Activated T-cell treated with anti-CD3 and anti-CD28 coated beads for 4 hours (primary cell): ENCODE results near the gene POU2AF2.
"Not testable (repeated sequence)": the region's sequence is repeated elsewhere in the genome, so short reads cannot be mapped to it uniquely, and the experiment has no call there.

Source experiments
- DNase-seq: peaks from one replicate; pipeline ENCODE4 v3.0.0-alpha.2; 2020

Gene POU2AF2

GRCh38 chr11:111260811-111261210 is 15.3 kb downstream of the POU2AF2 start:
- no peak for DNase-seq

- no peak for DNase-seq
Measured at GRCh38 chr11:111264646-111265045, 19.1 kb downstream of the POU2AF2 start.

- DNase-seq = no peak
Measured at GRCh38 chr11:111265421-111265820, 19.9 kb downstream of the POU2AF2 start.

- DNase-seq = not testable (repeated sequence)
Measured at GRCh38 chr11:111268303-111268702, 22.8 kb downstream of the POU2AF2 start.

- DNase-seq = no peak
Measured at GRCh38 chr11:111269146-111269868, 23.8 kb downstream of the POU2AF2 start.

- no peak for DNase-seq
Measured at GRCh38 chr11:111272420-111272819, 26.9 kb downstream of the POU2AF2 start.

- no peak for DNase-seq
Measured at GRCh38 chr11:111282562-111283075, 37.1 kb downstream of the POU2AF2 start.

- no peak for DNase-seq
Measured at GRCh38 chr11:111283945-111284481, 38.5 kb downstream of the POU2AF2 start.

- no peak for DNase-seq
Measured at GRCh38 chr11:111285189-111286091, 39.9 kb downstream of the POU2AF2 start.

GRCh38 chr11:111291764-111292163 is 46.2 kb downstream of the POU2AF2 start:
- DNase-seq = no peak

GRCh38 chr11:111292408-111292807 is 46.9 kb downstream of the POU2AF2 start:
- not testable (repeated sequence) for DNase-seq

GRCh38 chr11:111296196-111296595 is 50.7 kb downstream of the POU2AF2 start:
- DNase-seq = no peak

- no peak for DNase-seq
Measured at GRCh38 chr11:111297696-111298095, 52.2 kb downstream of the POU2AF2 start.

- no peak for DNase-seq
Measured at GRCh38 chr11:111298413-111299100, 53.0 kb downstream of the POU2AF2 start, which contains the start of gene POU2AF3. POU2AF3 (plus strand) TSS chr11:111298546; CDS start chr11:111298582, 36 bp downstream.

GRCh38 chr11:111299101-111300026 is 53.8 kb downstream of the POU2AF2 start:
- no peak for DNase-seq

GRCh38 chr11:111300569-111300968 is 55.0 kb downstream of the POU2AF2 start:
- DNase-seq = no peak

- no peak for DNase-seq
Measured at GRCh38 chr11:111301004-111301841, 55.7 kb downstream of the POU2AF2 start.

GRCh38 chr11:111301842-111302118 is 56.3 kb downstream of the POU2AF2 start:
- no peak for DNase-seq

- no peak for DNase-seq
Measured at GRCh38 chr11:111302298-111302697, 56.8 kb downstream of the POU2AF2 start.

GRCh38 chr11:111303461-111303860 is 57.9 kb downstream of the POU2AF2 start:
- no peak for DNase-seq
